ENCODE measurements around the gene SSH2. TPM values are rescaled to one million over a fixed set of nuclear protein-coding genes. Genes with fewer than 3 reads are reported as not detected.

The SSH2 gene
- total and polyA plus RNA-seq, 2 of the 13 experiments (the other 11 are each of a cell fraction or from before 2014, with no cell fraction given) = 6.0 to 6.4 TPM

DNA sequence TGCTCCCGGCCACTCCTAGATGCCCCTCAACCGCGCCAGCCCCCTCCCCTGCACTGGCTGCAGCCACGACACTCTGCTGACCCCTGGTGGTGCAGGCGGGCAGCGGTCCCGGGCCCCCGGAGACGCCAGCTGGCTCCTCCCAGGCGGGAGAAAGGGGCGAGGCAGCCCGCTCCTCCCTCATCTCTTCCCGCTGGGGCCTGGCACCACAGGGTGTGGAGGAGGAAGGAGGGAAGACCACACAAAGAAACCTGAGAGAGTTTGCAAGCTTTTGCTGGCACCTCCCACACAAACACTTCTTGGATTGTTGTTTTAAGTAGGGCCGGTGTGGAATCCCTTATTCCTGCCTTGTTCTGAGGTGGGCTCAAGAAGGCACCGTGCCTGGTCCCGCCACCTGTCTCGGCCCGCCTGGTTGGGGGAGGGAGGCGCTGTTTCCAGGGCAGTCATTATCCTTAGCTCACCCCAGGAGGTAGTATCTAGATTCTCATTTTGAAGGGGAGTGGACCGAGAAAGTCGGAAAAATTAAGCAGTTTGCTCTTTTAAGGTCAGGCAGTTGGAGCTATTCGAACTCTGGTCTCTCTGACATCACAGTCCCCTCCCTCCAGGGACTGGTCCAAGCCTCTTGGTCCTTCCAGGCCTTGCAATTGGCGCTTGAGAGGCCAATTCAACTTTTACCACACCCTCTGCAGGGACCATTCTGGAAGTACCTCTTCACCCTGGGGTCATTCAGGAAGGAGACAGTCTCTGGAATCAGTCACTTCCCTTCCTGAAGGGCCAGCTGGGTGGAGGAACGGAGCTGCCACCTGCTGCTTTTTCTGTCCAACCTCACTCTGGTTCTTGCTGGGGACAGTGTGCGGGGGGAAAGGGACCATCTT is 338.1 kb downstream of the SSH2 start (continued):
- TF ChIP-seq, protein P1, sequence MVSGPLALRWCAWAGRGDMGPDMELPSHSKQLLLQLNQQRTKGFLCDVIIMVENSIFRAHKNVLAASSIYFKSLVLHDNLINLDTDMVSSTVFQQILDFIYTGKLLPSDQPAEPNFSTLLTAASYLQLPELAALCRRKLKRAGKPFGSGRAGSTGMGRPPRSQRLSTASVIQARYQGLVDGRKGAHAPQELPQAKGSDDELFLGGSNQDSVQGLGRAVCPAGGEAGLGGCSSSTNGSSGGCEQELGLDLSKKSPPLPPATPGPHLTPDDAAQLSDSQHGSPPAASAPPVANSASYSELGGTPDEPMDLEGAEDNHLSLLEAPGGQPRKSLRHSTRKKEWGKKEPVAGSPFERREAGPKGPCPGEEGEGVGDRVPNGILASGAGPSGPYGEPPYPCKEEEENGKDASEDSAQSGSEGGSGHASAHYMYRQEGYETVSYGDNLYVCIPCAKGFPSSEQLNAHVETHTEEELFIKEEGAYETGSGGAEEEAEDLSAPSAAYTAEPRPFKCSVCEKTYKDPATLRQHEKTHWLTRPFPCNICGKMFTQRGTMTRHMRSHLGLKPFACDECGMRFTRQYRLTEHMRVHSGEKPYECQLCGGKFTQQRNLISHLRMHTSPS (CRISPR knock-in tag; IDR thresholded peaks at IDR 0.05; ENCODE audit: low read depth) = no peak; the same call in none of the 2 replicates
- TF ChIP-seq SALL2 (CRISPR knock-in tag; IDR thresholded peaks at IDR 0.05) (peak; percentile 78; the same call in 1 of the 2 replicates), ZZZ3 (CRISPR knock-in tag; IDR thresholded peaks at IDR 0.05; ENCODE audit: borderline replicate concordance) (no peak; the same call in 1 of the 2 replicates), RFX1 (IDR thresholded peaks at IDR 0.05) (no peak), IKZF1 (IDR thresholded peaks at IDR 0.05) (no peak), CBX5 (CRISPR knock-in tag; IDR thresholded peaks at IDR 0.05; ENCODE audit: borderline replicate concordance) (peak; percentile 78; the same call in 1 of the 2 replicates), ZBTB20 (CRISPR knock-in tag; IDR thresholded peaks at IDR 0.05; ENCODE audit: borderline replicate concordance, low read depth) (no peak), ZNF34 (CRISPR knock-in tag; IDR thresholded peaks at IDR 0.05; ENCODE audit: borderline replicate concordance) (no peak), GABPB1 (CRISPR knock-in tag; IDR thresholded peaks at IDR 0.05) (peak; percentile 70), ZNF263 (CRISPR knock-in tag; IDR thresholded peaks at IDR 0.05) (peak; percentile 93), PHF20 (CRISPR knock-in tag; IDR thresholded peaks at IDR 0.05) (peak; percentile 19; the same call in 1 of the 2 replicates), SMAD9 (CRISPR knock-in tag; IDR thresholded peaks at IDR 0.05) (no peak), TMF1 (CRISPR knock-in tag; IDR thresholded peaks at IDR 0.05; ENCODE audit: low read depth) (no peak), KLF12 (CRISPR knock-in tag; IDR thresholded peaks at IDR 0.05; ENCODE audit: borderline replicate concordance) (0 out of 2 replicates have a peak, but pooled peaks have one; percentile 70), PRMT3 (CRISPR knock-in tag; IDR thresholded peaks at IDR 0.05; ENCODE audit: borderline replicate concordance, low read depth) (peak; percentile 57; the same call in 1 of the 2 replicates), ZNF331 (CRISPR knock-in tag; IDR thresholded peaks at IDR 0.05) (peak; percentile 38; the same call in 1 of the 2 replicates), CEBPG (CRISPR knock-in tag; IDR thresholded peaks at IDR 0.05) (no peak), ZSCAN25 (CRISPR knock-in tag; IDR thresholded peaks at IDR 0.05) (peak; percentile 100), ZNF350 (CRISPR knock-in tag; IDR thresholded peaks at IDR 0.05; ENCODE audit: borderline replicate concordance, low read depth) (peak; percentile 72), TP53 (CRISPR knock-in tag; conservative IDR thresholded peaks at IDR 0.05) (0 out of 2 replicates have a peak, but pooled peaks have one; percentile 32), ZNF232 (CRISPR knock-in tag; IDR thresholded peaks at IDR 0.05; ENCODE audit: borderline replicate concordance) (0 out of 2 replicates have a peak, but pooled peaks have one; percentile 20)
- TF ChIP-seq, protein P2, sequence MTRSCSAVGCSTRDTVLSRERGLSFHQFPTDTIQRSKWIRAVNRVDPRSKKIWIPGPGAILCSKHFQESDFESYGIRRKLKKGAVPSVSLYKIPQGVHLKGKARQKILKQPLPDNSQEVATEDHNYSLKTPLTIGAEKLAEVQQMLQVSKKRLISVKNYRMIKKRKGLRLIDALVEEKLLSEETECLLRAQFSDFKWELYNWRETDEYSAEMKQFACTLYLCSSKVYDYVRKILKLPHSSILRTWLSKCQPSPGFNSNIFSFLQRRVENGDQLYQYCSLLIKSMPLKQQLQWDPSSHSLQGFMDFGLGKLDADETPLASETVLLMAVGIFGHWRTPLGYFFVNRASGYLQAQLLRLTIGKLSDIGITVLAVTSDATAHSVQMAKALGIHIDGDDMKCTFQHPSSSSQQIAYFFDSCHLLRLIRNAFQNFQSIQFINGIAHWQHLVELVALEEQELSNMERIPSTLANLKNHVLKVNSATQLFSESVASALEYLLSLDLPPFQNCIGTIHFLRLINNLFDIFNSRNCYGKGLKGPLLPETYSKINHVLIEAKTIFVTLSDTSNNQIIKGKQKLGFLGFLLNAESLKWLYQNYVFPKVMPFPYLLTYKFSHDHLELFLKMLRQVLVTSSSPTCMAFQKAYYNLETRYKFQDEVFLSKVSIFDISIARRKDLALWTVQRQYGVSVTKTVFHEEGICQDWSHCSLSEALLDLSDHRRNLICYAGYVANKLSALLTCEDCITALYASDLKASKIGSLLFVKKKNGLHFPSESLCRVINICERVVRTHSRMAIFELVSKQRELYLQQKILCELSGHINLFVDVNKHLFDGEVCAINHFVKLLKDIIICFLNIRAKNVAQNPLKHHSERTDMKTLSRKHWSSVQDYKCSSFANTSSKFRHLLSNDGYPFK (CRISPR knock-in tag; IDR thresholded peaks at IDR 0.05; ENCODE audit: borderline replicate concordance) = peak; percentile 71; the same call in 1 of the 2 replicates
- TF ChIP-seq, protein P3, sequence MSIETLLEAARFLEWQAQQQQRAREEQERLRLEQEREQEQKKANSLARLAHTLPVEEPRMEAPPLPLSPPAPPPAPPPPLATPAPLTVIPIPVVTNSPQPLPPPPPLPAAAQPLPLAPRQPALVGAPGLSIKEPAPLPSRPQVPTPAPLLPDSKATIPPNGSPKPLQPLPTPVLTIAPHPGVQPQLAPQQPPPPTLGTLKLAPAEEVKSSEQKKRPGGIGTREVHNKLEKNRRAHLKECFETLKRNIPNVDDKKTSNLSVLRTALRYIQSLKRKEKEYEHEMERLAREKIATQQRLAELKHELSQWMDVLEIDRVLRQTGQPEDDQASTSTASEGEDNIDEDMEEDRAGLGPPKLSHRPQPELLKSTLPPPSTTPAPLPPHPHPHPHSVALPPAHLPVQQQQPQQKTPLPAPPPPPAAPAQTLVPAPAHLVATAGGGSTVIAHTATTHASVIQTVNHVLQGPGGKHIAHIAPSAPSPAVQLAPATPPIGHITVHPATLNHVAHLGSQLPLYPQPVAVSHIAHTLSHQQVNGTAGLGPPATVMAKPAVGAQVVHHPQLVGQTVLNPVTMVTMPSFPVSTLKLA (IDR thresholded peaks at IDR 0.05) = no peak
- TF ChIP-seq, protein P4, sequence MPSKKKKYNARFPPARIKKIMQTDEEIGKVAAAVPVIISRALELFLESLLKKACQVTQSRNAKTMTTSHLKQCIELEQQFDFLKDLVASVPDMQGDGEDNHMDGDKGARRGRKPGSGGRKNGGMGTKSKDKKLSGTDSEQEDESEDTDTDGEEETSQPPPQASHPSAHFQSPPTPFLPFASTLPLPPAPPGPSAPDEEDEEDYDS (CRISPR knock-in tag; IDR thresholded peaks at IDR 0.05) = peak; percentile 28; the same call in 1 of the 2 replicates

Measured in HepG2 (cell line).